HG02588 (cell line): Measurements from ENCODE around the gene YDJC.
"Not testable (repeated sequence)": the region's sequence is repeated elsewhere in the genome, so short reads cannot be mapped to it uniquely, and the experiment has no call there.

ENCODE experiments used
- ATAC-seq: cut with Tn5 transposase; IDR thresholded peaks from one replicate; pipeline ENCODE4 v1.9.1; 2021; ENCODE audit warnings: mild to moderate bottlenecking, moderate library complexity; ENCODE audit not compliant: unreplicated experiment

Gene YDJC

GRCh38 chr22:21611210-21611977, 18.4 kb downstream of the YDJC start:
- no peak for ATAC-seq

DNA sequence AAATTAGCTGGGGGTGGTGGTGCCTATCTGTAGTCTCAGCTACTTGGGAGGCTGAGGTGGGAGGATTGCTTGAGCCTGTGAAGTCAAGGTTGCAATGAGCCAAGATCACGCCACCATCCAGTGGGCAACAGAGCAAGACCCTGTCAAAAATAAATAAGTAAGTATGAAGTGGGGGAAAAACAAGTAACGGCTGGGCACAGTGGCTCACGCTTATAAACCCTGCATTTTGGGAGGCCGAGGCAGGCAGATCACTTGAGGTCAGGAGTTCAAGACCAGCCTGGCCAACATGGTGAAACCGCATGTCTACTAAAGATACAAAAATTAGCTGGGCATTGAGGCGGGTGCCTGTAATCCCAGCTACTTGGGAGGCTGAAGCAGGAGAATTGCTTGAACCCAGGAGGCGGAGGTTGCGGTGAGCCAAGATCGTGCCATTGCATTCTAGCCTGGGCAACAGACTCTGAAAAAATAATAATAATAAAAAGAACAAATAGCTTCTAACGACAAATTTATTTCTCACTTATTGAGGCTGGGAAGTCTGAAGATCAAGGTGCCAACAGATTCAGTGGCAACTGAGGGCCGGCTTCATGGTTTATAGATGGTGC, 20.2 kb downstream of the YDJC start:
- ATAC-seq = not testable (repeated sequence)

- ATAC-seq = no peak
These were observed 23.0 kb downstream of the YDJC start for GRCh38 chr22:21606775-21607174.

DNA sequence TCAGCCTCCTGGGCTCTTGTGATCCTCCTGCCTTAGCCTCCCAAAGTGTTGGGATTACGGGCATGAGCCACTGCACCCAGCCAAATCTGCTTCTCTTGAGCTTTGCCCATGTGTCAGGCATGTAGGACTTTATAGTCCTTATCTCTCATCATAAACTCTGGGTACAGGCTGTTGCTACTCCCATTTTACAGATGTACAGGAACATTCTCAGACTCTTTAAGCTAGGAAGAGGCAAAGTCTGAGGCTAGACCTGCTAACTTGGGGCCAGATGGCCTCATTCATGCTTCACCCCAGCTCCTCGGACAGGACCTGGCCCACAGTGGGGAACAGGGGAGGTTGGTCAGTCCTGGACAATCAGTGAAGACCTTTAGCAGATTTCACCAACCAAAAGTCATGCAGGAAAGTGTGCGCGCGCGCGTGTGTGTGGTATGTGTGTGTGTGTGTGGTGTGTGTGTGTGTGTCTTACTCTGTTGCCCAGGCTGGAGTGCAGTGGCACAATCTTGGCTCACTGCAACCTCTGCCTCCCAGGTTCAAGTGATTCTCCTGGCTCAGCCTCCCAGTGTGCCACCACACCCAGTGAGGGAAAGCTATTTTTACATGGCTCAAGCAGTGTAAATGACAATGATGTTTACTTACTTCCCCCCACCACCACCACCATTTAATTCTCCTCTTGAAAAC, 23.8 kb downstream of the YDJC start:
- ATAC-seq = no peak

DNA sequence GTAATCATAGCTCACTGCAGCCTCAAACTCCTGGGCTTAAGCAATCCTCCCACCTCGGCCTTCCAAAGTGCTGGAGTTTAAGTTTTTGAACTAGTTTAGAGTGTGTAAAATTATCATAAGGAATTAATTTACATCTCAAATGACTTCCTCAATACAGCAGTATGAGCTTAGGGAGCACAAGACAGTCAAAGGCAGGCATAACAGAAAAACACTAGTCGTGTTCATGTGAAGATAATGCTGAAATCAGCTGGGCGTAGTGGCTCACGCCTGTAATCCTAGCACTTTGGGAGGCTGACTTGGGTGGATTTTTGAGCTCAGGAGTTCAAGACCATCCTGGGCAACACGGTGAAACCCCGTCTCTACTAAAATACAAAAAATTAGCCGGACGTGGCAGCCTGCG, 25.8 kb downstream of the YDJC start:
- no peak for ATAC-seq

GRCh38 chr22:21602579-21602978, 27.2 kb downstream of the YDJC start:
- no peak for ATAC-seq

DNA sequence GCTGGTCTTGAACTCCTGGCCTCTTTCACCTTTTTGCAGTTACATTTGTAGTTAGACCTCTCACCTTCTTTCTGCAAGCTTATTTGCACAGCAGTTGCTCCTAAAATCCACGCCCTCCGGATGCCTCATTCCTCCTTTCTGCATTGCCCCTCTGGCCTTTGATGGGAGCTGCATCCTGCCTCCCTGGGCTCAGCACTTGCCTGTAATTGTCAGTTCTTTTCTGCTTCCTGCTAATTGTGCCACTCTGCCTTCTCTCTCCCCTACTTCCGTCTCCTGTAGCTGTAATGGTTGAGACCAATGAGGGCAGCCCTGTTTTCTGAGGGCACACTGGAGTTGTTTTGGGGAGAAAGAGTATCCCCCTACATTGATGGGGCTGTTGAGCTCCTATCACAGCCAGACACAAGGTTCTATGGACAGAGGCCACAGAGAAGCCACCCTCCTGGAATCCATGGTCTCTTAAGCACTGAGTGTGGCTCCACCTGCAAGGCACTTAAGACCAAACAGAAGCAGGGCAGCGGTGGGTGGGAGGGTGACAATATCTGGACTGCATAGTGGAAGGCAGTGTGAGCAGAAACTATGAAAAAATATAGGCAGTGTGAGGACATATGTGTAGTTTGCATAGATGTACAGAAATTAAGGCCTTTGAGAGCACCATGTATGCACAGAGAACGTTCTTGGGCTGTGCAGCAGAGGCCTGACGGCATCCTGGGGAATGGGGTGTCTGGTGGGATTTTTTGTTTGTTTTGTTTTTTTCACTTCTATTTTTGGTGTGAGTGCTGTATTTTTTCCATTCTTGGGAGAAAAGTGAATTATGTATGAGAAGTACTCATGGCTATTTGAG, 30.5 kb downstream of the YDJC start:
- ATAC-seq = no peak

GRCh38 chr22:21598302-21598701, 31.5 kb downstream of the YDJC start:
- ATAC-seq = no peak

GRCh38 chr22:21596356-21597135, 33.3 kb downstream of the YDJC start:
- not testable (repeated sequence) for ATAC-seq

DNA sequence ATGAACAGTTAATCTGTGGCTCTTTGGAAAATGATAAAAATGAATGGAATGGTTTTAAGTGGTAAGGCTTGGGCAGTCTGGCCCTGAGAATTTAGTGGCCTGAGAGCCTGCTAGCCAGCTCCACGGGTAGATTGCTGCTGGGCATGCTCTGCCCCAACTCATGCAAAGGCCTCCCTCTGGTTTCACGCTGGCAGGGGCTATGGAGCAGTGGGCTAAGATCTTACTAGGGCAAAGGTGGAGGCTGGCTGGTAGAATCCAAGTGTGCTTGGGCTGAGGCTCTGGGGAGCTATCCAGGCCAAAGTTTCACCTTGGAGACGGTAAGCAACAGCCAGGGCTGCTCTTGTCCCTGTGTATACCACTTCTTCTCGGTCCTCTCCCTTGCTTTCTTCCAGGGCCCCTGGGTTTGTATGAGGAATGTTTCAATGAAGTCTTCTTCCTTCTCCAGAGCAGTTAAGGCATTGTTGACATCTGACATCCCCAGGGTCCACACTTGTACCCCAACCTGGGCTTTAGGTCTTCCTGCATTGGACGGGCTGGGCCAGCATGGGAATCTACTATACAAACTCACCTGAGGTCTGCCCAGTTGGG, 34.9 kb downstream of the YDJC start:
- ATAC-seq = no peak

DNA sequence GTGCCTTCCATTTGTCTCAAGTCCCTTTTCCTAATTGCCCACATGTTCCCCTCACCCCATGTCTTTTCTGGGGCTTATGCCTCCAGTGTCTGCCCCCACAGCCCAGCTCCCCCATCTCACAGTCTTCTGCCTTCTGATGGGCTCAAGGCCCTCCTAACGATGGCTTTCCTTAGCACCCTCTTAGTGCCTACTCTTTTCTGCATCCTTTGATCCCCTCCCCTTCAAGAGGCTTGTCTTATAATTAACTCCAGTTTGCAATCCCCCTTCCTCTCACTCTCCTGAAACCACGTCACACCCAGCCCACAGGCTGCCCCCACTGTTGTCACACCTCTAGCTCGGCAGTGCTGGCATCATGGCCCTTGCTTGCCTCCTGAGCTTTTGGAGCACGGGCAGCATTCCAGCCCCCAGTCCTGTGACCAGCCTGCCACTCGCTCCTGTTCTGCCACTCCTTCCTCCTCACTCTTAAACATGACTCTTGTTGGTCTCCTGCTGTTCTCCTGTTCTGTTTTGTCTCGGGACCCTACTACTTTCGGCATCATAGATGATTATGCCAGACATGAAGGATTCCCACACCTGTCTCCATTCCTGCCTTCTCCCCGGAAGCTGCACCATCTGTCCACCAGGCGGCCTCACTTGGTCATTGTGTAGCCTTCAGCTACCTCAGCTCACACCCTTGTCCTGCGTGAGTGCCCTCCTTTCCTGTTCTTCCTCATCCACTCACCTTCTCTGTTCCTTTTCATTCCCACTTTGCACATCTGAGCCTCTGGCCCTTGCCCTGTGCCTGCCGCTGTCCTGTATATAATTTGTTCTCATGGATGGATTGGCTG, 36.2 kb downstream of the YDJC start:
- no peak for ATAC-seq

DNA sequence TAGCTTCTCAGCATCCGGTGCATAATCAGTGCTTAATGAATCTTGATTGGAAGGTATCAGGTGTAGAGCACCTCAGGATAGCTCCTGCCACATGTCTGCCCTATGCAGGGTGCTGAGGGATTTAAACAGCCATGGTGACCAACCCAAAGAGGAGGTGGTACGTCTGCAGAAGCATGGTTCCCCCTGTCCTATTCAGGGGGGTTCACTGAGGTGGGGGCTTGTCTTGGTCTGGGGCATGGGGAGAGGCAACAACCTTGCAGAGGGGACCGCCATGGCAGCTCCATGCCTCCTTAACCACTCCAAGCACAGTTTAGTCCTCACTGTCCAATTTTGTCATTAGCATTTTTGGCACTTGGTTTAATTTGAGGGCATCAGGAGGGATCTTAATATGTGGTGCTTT, 37.4 kb downstream of the YDJC start:
- no peak for ATAC-seq

DNA sequence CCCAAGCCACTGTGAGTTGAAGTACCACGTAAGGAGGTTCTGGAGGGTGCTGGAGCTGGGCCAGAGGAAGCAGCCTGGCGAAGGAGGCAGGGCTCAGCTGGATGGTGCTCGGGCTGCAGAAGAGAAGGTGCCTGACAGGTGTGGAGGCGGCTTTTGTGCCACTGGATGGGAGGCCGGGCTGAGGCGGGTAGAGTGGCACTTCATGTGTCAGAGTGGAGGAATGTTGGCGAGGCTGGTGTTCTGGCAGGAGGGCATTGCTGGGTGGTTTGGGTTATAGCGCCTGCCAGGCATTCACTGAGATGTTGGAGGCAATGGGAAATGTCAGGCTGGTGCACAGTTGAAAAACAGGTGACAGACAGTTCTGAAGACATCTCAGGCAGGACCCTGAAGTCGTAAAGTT, 38.1 kb downstream of the YDJC start:
- ATAC-seq = no peak

DNA sequence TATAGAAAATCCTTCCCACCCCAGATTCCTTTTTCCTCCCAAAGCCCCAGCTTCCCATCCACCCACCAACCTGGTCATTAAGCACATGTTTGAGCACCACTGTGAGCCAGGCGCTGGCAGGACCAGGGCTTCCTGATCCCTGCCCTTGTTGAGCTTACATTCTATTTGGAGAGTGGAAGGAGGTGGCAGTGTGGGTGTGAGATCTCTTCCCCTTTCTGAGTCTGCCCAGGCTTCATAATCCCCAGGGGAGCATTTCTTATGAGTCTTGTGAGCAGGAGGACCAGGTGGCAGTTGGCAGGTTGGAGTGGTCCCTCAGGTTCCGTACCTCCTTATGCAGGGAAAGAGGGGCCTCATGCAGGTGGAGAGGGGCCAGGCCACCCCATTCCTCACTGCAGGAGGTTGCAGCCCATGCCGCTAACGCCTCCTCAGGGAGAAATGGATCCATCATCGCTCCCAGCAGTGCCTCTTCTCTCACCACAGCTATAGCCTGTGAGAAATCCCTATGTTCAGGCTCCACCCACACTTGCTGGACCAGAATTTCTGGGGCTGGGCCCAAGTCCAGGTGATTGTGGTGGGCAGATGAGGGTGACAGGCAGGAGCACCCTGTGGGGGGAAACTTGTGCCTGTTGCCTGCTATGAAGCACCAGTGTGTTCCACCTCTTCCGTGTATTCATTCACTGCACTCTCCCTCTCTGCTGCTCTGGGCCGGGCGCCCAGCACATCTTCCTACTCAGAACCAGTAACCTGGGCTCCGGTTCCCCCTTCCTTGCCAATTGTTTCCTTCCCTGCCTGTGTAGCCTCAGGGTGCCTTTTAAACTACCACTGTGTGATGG, 38.8 kb downstream of the YDJC start:
- ATAC-seq = no peak

DNA sequence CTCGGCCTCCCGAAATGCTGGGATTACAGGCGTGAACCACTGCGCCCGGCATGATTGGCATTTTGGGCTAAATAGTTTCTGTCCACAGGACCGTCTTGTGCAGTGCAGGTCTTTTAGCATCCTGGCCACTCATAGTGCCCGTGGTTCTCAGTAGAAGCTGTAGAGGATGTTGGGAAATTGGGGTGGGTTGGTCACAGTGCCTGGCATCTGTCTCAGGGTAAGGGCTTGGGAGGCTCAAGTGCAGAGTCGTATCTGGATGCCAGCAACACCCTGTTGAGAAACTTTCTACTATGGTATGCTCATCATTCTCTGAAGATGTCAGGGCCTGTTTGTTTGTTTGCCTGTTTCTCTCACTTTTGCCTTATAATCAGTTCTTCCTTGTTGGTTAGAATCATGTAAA, 40.4 kb downstream of the YDJC start:
- no peak for ATAC-seq

DNA sequence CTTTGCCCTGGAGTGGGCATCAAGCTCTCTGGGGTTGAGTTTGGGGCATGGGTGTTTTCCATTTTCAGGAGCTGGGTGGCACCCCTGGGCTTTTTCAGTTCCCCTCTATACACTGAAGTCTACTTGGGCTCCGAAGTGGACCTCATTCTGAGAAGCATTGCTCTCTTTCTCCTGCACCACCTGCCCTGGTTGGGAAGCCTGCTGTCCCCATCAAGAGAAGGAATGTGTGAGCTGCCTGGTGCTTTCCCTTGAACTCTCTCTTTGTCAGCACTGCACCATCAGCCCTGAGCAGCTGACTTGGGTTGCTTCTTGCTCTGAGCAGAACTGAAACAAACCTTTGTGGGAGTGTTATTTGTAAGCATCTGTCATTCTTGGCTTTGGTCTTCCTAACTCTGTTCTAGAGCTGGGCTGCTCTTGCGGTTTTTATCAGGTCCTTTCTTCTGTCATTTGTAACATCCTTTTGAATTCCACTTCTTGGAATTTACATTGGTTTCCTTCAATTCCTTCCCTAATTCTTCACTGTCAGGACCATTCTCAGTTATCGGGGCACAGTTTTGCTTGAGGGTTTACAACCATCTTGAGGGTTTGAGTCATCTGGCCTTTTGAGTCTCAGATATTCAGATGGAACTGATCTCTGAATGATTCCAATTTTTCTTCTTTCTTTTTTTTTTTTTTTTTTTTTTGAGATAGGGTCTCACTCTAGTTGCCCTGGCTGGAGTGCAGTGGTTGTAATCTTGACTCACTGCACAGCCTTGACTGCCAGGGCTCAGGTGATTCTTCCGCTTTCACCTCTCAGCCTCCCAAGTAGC, 41.8 kb downstream of the YDJC start:
- peak; percentile 88 for ATAC-seq

- ATAC-seq = no peak
These were observed 44.4 kb downstream of the YDJC start for GRCh38 chr22:21585389-21585788.
